Cardiac ventricle fibroblast (primary cell): Measurements from ENCODE around the gene CREG2. TPM values are rescaled to one million over a fixed set of nuclear protein-coding genes. Genes with fewer than 3 reads are reported as not detected.

Source experiments
- total RNA-seq: library from RNA; depleted of rRNA; stranded (reverse); fragments of >200 nt; gene quantifications from 2 replicates; pipeline ENCODE4 v1.2.3, GENCODE V29; 2015

CREG2 gene
- 0.59 and 1.1 TPM in 2 replicates for total RNA-seq

GRCh38 chr2:101387151-101387834, at the start of gene CREG2:
CREG2 (minus strand) TSS chr2:101387503; CDS start chr2:101387457, 46 bp downstream.

GRCh38 chr2:101308432-101309210, 78.7 kb downstream of the CREG2 start, which contains the start of gene RNF149:
RNF149 (minus strand) TSS chr2:101308701; CDS start chr2:101308588, 113 bp downstream.

Other genes starting within 250 kb of the CREG2 start
- 12.6 and 16.9 TPM in 2 replicates for gene TBC1D8, start 236.1 kb downstream of the CREG2 start, total RNA-seq
- gene CNOT11, start 134.6 kb downstream of the CREG2 start, total RNA-seq = 19.5 and 24.3 TPM in 2 replicates
- gene RNF149, start 78.8 kb downstream of the CREG2 start, total RNA-seq = 38.0 and 39.5 TPM in 2 replicates
- 0.34 TPM in 1 of 2 replicates, not detected in the other for gene RFX8, start 87.6 kb upstream of the CREG2 start, total RNA-seq